T-helper 2 cell treated with Interferon-gamma antibody and Interleukin-4, amounts not matched to agents 5 μg/mL and 100 μg/mL, for 36 hours (primary cell): ENCODE measurements around the gene TTC31.

Experiments used
- DNase-seq: peaks from one replicate; pipeline ENCODE4 v3.0.0; 2021; ENCODE audit warnings: low spot score
- H3K27ac Mint-ChIP-seq: one replicate; pipeline ENCODE4 v1.8.0; 2021; ENCODE audit warnings: mild to moderate bottlenecking, mixed read lengths
- H3K27me3 Mint-ChIP-seq: one replicate; pipeline ENCODE4 v1.8.0; 2021; ENCODE audit warnings: low read depth, mixed read lengths
- H3K36me3 Mint-ChIP-seq: one replicate; pipeline ENCODE4 v1.8.0; 2021; ENCODE audit warnings: low read depth, mixed read lengths
- H3K4me1 Mint-ChIP-seq: one replicate; pipeline ENCODE4 v1.8.0; 2021; ENCODE audit warnings: low read depth, mixed read lengths
- H3K4me3 Mint-ChIP-seq: one replicate; pipeline ENCODE4 v1.8.0; 2022; ENCODE audit warnings: mild to moderate bottlenecking, moderate library complexity, mixed read lengths
- H3K9me3 Mint-ChIP-seq: one replicate; pipeline ENCODE4 v1.8.0; 2021; ENCODE audit warnings: mixed read lengths

The TTC31 gene

DNA sequence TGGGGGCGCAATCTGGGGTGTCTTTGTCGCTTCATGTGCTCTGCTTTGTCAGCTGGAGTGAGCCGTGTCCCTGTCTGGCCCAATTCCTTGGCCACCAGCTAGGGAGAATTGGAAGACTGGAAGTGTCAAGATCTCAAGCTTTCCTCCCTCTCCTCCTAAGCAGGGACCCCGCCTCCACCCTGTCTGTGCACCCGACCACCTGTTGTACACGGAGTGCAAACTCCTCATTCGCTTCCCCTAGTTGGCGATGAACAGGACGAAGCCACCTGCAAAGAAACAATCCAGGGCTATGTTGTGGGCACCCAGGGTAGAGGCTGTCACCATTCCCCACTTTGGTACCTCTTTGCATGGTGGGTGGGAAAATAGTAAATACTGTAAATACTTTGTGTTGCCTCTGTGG is 44.9 kb downstream of the TTC31 start:
- Mint-ChIP-seq H3K4me3 (peak overlapping the region; percentile 98), H3K36me3 (peaks cover 56% of the 10 kb centered on the region), H3K4me1 (peaks cover 38% of the 10 kb centered on the region), H3K9me3 (no peaks in the 10 kb centered on the region), H3K27ac (peak overlapping the region; percentile 94), H3K27me3 (no peaks in the 10 kb centered on the region)
- DNase-seq = no peak

DNA sequence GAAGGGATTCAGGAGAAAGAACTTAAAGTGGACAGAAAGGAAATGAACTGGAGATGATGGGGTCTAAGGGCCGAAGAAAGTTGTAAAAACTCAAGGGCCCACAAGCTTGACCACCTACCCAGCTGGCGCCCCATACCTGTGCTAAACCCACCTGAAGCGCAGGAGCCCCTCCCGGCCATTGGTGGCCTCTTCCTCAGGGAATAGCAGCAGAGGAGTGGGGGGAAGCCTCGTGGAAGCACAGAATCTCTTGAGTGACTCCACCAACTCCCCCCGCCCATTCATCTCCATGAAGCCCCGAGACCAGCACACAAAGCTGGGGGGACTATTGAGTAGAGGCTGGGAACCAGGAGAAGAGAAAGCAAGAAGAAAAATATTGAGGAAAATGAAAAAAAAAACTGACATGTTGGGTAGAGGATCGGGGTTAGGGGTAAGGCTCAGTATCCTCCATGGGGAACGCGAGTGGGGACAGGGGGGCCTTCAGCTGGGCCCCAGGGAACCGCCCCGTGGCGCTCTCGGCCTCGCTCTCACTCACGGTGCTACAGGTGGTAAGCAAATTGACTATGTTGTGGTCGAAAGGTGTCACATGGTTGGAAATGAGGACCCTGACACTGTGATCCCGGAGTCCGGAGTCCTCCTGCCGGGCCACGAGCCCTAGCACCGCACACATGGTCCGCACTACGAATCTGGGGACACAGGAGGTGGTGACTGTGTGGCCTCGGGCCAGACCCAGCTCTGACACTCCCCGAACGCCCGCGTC is 45.9 kb downstream of the TTC31 start:
- Mint-ChIP-seq H3K4me3 (peak overlapping the region; percentile 98), H3K4me1 (peaks cover 38% of the 10 kb centered on the region), H3K9me3 (no peaks in the 10 kb centered on the region), H3K27me3 (no peaks in the 10 kb centered on the region), H3K36me3 (peaks cover 58% of the 10 kb centered on the region), H3K27ac (peak overlapping the region; percentile 94)
- no peak for DNase-seq

DNA sequence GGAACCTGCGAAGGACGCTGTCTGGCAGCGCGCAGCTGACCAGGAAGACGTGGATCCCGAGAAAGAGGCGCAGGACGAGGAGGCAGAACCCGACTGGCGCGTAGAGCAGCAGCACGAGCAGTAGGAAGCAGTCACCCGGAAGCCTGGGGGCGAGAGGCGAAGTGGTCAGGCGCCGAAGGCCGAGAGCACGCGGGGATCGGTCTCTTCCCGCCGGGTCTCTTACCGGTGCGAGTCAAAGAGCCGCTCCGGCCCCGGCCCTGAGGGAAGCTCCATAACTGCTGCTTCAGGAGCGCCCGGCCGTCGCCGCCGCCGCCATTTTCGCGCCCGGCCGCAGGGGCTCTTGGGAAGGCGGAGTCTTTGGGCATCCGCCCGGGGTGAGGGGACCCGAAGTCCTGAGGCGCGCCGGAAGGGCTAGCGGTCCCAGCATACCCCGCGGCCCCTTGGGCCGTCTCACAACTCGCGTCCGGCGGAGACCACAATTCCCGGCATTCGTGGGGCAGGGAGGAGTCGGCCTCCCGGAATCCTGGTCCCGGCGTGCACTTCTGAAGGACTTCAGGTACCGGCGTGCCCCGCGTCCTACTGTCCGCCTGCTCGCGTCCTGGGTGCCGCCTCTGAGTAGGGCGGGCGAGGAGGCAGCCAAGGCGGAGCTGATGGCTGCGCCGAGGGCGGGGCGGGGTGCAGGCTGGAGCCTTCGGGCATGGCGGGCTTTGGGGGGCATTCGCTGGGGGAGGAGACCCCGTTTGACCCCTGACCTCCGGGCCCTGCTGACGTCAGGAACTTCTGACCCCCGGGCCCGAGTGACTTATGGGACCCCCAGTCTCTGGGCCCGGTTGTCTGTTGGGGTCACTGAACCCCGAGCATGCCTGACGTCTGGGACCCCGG is 46.7 kb downstream of the TTC31 start, which contains the start of the genes AUP1 and HTRA2:
AUP1 (minus strand) TSS at position 350 of the 882 bp plus-strand sequence; CDS start at position 273, 77 bp downstream.
HTRA2 (plus strand) TSS at position 577 of the 882 bp plus-strand sequence; CDS start at position 651, 74 bp downstream.
- Mint-ChIP-seq H3K4me1 (peaks cover 38% of the 10 kb centered on the region), H3K27ac (peak within 1 kb of the TSS; percentile 94), H3K4me3 (peak within 1 kb of the TSS; percentile 98), H3K27me3 (no peaks in the 10 kb centered on the region), H3K36me3 (peaks cover 60% of the 10 kb centered on the region), H3K9me3 (no peaks in the 10 kb centered on the region)
- DNase-seq = peak; percentile 96

DNA sequence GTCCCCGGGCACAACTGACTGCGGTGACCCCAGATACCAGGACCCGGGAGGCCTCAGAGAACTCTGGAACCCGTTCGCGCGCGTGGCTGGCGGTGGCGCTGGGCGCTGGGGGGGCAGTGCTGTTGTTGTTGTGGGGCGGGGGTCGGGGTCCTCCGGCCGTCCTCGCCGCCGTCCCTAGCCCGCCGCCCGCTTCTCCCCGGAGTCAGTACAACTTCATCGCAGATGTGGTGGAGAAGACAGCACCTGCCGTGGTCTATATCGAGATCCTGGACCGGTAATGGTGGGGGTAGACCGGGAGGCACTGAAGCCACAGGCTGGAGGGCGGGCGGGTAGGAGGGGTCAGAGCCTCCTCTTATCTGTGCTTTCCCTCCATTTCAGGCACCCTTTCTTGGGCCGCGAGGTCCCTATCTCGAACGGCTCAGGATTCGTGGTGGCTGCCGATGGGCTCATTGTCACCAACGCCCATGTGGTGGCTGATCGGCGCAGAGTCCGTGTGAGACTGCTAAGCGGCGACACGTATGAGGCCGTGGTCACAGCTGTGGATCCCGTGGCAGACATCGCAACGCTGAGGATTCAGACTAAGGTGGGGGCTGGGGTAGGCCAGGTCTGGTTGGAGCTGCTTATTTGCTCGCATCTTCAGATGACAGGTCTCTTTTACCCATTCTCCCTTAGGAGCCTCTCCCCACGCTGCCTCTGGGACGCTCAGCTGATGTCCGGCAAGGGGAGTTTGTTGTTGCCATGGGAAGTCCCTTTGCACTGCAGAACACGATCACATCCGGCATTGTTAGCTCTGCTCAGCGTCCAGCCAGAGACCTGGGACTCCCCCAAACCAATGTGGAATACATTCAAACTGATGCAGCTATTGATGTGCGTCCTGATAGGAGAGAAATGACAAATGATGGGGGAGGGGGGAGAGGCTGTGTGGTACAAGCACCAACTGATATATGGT is 47.6 kb downstream of the TTC31 start:
- Mint-ChIP-seq H3K27me3 (no peaks in the 10 kb centered on the region), H3K9me3 (no peaks in the 10 kb centered on the region), H3K4me3 (peak overlapping the region; percentile 98), H3K27ac (peak overlapping the region; percentile 94), H3K36me3 (peaks cover 56% of the 10 kb centered on the region), H3K4me1 (peaks cover 38% of the 10 kb centered on the region)
- DNase-seq = peak; percentile 64

DNA sequence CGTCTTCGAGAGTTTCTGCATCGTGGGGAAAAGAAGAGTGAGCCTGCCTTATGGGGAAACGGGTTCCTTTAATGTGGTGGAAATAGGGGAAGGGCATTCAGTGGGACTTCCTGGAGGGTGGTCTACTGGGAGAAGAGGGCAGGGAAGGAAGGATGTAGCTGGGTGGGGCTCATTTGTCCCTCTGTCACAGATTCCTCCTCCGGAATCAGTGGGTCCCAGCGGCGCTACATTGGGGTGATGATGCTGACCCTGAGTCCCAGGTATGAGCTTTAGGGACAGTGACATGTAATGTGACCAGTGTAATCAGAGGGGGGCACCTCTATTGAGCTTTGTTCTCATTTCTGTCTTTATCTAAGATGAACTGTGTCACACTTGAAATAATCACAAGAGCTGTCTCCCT is 48.8 kb downstream of the TTC31 start:
- peak overlapping the region; percentile 98 for H3K4me3 Mint-ChIP-seq
- peaks cover 31% of the 10 kb centered on the region for H3K4me1 Mint-ChIP-seq
- peak overlapping the region; percentile 94 for H3K27ac Mint-ChIP-seq
- H3K27me3 Mint-ChIP-seq = no peaks in the 10 kb centered on the region
- H3K36me3 Mint-ChIP-seq = peaks cover 46% of the 10 kb centered on the region
- H3K9me3 Mint-ChIP-seq = no peaks in the 10 kb centered on the region
- DNase-seq = no peak

DNA sequence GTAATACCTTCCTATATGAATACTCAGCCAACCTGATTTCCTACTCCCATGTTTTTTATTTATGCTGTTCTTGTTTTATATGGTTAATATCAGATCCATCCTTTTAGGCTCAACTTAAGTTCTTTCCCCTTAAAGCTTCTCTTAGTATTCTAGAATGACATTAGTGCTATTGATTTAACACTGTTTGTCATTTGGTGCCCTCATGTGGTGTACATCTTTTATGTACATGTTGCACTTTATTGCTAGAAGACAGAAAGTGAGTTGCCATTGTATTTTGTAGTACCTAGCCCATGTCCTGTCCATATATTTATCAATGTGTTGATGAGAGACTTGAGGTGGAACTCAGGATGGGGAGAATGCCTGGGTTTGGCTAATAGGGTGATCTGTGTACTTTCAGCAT is 49.3 kb downstream of the TTC31 start:
- Mint-ChIP-seq H3K27me3 (no peaks in the 10 kb centered on the region), H3K4me3 (peak overlapping the region; percentile 98), H3K4me1 (peaks cover 28% of the 10 kb centered on the region), H3K27ac (peak overlapping the region; percentile 63), H3K36me3 (peaks cover 40% of the 10 kb centered on the region), H3K9me3 (no peaks in the 10 kb centered on the region)
- no peak for DNase-seq

DNA sequence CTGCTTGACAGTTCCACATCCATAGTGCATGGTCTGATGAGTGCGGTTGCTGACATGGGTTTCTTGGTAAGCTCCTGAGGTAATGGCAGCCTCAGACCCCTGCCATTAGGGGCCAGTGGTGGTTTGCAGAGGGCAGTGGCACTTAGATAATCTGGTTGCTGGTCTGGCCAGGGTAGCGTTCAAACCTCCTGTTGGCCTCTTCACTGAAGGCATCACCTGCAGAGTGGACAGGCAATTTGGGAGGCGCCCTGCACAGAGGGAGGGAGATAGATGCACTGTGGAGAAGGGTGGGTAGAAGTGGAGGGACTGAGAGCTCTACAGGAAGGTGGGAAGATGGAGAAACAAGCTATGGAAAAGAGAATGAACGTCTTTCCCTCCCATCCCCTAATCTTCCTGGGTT is 50.6 kb downstream of the TTC31 start:
- Mint-ChIP-seq H3K9me3 (no peaks in the 10 kb centered on the region), H3K4me1 (peaks cover 19% of the 10 kb centered on the region), H3K27me3 (peaks cover 8% of the 10 kb centered on the region), H3K4me3 (no peak overlapping the region), H3K27ac (no peak overlapping the region), H3K36me3 (peaks cover 28% of the 10 kb centered on the region)
- no peak for DNase-seq

DNA sequence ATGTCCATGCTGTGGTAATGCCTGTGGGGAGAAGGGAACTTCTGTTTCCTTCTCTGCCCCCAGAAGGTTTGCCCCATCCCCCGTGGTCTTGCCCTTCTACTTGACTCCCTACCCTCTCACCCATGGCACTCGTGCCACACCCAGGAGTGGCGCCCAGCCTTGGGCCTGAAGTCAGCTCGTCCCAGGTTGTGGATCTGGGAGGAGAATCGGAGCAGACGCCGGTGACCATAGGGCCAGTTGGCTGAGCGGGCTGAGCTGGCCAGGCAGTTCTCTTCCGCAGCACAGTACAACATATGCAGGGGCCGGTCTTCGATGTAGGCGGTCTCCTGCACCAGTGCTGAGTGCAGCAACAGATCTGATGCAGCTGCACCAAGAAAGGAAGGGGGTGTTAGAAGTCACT is 51.5 kb downstream of the TTC31 start:
- Mint-ChIP-seq H3K27me3 (peaks cover 10% of the 10 kb centered on the region), H3K27ac (no peak overlapping the region), H3K9me3 (no peaks in the 10 kb centered on the region), H3K4me3 (no peak overlapping the region), H3K4me1 (peaks cover 24% of the 10 kb centered on the region), H3K36me3 (peaks cover 22% of the 10 kb centered on the region)
- no peak for DNase-seq

DNA sequence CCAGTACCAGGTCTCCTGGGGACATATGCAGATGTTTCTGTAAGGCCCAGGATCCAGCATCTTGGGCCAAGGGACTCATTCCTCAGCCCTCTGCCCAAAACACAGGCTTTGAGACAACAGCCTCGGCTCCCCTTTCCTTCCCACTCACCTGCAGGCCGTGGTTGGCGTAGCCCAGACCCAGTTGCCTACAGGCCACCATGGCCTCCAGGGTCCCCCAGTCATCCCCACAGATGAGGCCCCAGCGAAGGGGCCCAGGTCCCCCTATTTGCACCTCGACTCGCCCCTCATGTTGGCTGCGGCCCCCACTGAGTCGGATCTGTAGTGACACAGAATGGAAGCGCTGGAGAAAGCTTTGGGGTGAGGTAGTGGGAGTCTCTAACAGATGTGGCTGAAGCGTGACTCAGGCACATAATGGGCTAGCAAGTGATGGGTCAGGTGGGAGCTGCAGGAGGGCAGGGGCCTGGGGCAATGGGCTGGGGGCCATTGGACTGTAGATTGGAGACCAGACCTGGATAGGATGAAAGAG is 52.6 kb downstream of the TTC31 start:
- Mint-ChIP-seq H3K36me3 (peaks cover 22% of the 10 kb centered on the region), H3K27ac (no peak overlapping the region), H3K4me3 (no peak overlapping the region), H3K4me1 (peaks cover 23% of the 10 kb centered on the region), H3K9me3 (no peaks in the 10 kb centered on the region), H3K27me3 (peaks cover 10% of the 10 kb centered on the region)
- no peak for DNase-seq

DNA sequence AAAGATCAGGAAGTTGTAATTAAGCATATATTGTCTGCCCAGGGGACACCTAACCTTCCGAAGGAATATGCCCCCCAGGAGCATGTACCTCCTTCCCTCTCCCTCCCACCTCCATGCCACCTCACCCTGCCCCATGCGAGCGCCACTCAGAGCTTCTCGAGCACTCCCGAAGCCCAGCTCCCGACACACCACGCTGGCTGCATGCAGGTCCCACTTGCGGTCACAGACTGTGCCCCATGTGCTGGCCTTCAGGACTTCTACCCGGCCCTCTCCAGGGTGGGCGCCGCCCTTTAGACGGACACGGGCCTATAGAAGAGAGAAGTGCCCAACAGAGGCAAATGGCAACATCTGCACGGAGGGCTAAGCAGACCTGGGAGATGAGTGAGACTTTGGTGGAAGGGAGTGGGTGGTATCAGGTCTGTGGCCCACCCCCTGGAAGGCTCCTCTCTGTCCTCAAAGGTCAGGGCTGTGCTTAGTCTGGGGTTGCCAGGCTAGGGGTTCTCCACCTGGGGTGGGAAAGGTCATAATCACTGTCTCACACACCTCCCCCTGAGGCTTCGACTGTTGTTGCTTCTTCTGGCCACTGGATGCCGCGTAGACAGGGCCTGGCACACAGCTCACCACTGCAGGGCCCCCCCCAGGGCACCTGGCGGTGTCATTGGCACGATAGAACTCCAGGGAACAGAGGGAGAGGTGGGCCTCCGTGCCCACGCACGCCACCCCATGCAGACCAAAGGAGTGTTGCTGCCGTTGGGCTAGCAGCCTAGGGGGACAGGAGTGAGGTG is 53.5 kb downstream of the TTC31 start:
- H3K4me1 Mint-ChIP-seq = peaks cover 15% of the 10 kb centered on the region
- no peak overlapping the region for H3K4me3 Mint-ChIP-seq
- DNase-seq = no peak
- no peak overlapping the region for H3K27ac Mint-ChIP-seq
- H3K9me3 Mint-ChIP-seq = no peaks in the 10 kb centered on the region
- H3K27me3 Mint-ChIP-seq = peaks cover 12% of the 10 kb centered on the region
- H3K36me3 Mint-ChIP-seq = peaks cover 15% of the 10 kb centered on the region

DNA sequence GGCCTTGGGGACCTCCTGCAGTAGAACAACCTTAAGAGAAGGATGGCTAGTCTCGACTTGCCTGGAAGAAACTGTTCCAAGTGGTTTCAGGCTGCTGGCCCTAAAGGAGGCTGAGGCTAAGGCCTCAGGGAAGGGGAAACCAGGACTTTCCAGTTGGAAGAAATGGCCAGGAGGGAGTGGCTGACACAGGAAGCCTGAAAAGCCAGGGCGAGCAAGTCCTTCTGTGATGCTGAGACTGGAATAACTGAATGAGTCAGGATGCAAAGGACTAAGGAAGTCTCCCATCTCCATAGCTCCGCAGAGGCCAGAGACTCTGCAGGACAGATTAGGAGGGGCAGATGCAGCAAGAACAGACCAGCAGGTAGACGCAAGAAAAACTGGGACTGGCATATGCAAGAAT is 54.3 kb downstream of the TTC31 start:
- H3K9me3 Mint-ChIP-seq = no peaks in the 10 kb centered on the region
- peaks cover 9% of the 10 kb centered on the region for H3K36me3 Mint-ChIP-seq
- H3K4me1 Mint-ChIP-seq = peaks cover 8% of the 10 kb centered on the region
- H3K27ac Mint-ChIP-seq = no peak overlapping the region
- H3K4me3 Mint-ChIP-seq = no peak overlapping the region
- H3K27me3 Mint-ChIP-seq = peaks cover 13% of the 10 kb centered on the region
- no peak for DNase-seq

DNA sequence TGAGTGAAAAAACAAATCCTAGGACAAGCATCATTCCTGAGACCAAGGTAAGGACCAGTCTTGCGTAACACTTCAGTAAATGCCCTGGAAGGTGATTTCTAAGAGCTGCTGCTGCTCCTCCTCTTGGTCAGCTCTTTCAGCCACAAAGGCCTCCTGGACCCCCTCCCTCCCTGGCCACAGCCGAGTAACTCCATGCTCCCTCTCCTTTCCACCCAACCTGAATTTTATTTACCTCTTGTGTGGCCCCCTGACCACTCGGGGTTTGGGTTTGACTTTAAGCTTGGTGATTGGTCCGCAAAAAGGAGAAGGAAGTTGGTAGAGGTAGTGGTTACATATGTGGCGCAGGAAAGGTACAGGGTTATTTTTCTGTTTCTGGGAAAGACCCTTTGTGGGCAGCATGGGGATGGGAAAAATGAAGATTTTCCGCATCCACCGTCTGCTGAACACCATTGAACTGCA is 56.0 kb downstream of the TTC31 start:
- H3K4me1 Mint-ChIP-seq = peaks cover 5% of the 10 kb centered on the region
- H3K4me3 Mint-ChIP-seq = no peak overlapping the region
- peaks cover under 1% of the 10 kb centered on the region for H3K36me3 Mint-ChIP-seq
- H3K9me3 Mint-ChIP-seq = no peaks in the 10 kb centered on the region
- H3K27me3 Mint-ChIP-seq = peaks cover 16% of the 10 kb centered on the region
- DNase-seq = no peak
- H3K27ac Mint-ChIP-seq = no peak overlapping the region
